HepG2 (cell line): Measurements from ENCODE around the gene PLCL1. TPM values are rescaled to one million over a fixed set of nuclear protein-coding genes. Genes with fewer than 3 reads are reported as not detected.

Experiments used
- ATAC-seq: fragments of 200-7000 bp; cut with Tn5 transposase; 3 replicates; pipeline ENCODE4 v1.9.1; 2020; ENCODE audit warnings: mild to moderate bottlenecking, moderate library complexity
- BruUV-seq: library from RNA; stranded (reverse); fragments of 400-500 nt; replicated peaks from 2 replicates; lab custom pipeline; 2021; lab: Mats Ljungman, UMichigan
- CTCF ChIA-PET: fragments of 300-600 bp; formaldehyde crosslinking; extraction: SDS; loops from one replicate; lab custom pipeline; 2021; ENCODE audit warnings: low total read pairs, inconsistent platforms, low intra/inter-chr PET ratio; lab: Yijun Ruan, JAX
- POLR2A ChIA-PET: fragments of 350-600 bp; sonication (Branson Sonifier 250); formaldehyde crosslinking; loops from one replicate; lab custom pipeline; 2020; ENCODE audit warnings: antibody characterized with exemption, inconsistent platforms; lab: Yijun Ruan, JAX
- DNase-seq: peaks from one replicate; pipeline ENCODE4 v3.0.0-alpha.2; 2015; ENCODE audit warnings: low spot score
- FAIRE-seq: peaks from 3 replicates; lab custom pipeline; 2011; peaks lifted over from hg19 to GRCh38; lab: Jason Lieb, UNC
- H2AFZ ChIP-seq: one replicate; pipeline ENCODE4 v1.6.1; 2011; ENCODE audit warnings: low read length, inconsistent platforms
- H3K27ac ChIP-seq: fragments of 300-600 bp; 3 replicates; pipeline ENCODE4 v1.8.0; 2011; ENCODE audit warnings: mixed run types, mild to moderate bottlenecking, mixed read lengths, low read length, inconsistent platforms; ENCODE audit not compliant: insufficient read depth; ENCODE audit errors: extremely low read length
- H3K27me3 ChIP-seq, 2 experiments: fragments of 200-600 bp in 1 of 2; 2 replicates in 1 of 2; 3 replicates in 1 of 2; pipeline versions ENCODE4 v1.6.0 to v1.8.0; 2011; ENCODE audit warnings: low read length in 2 of 2, mild to moderate bottlenecking in 2 of 2, moderate library complexity in 2 of 2, inconsistent platforms in 1 of 2; ENCODE audit not compliant: insufficient read depth in 2 of 2, control insufficient read depth in 1 of 2
- H3K36me3 ChIP-seq, 2 experiments: fragments of 200-600 bp in 1 of 2; replicated peaks in 1 of 2; 2 replicates in 1 of 2; 3 replicates in 1 of 2; pipeline versions ENCODE4 v1.5.1 to v1.8.0; 2011; ENCODE audit warnings: low read length in 2 of 2, inconsistent platforms in 1 of 2; ENCODE audit not compliant: insufficient read depth in 2 of 2, control insufficient read depth in 1 of 2
- H3K4me1 ChIP-seq: 2 replicates; pipeline ENCODE4 v1.5.1; 2012; ENCODE audit warnings: low read length, inconsistent platforms; ENCODE audit not compliant: insufficient read depth
- H3K4me2 ChIP-seq: 2 replicates; pipeline ENCODE4 v1.6.0; 2011; ENCODE audit warnings: low read depth, low read length, inconsistent platforms
- H3K4me3 ChIP-seq, 3 experiments: fragments of 200-600 bp in 1 of 3; sonication (generic), shearing (Covaris generic) in 1 of 3; replicated peaks in 1 of 3; 2 replicates each; pipeline ENCODE4 v1.5.1; 2011 to 2016; ENCODE audit warnings: low read length in 3 of 3, inconsistent platforms in 2 of 3, low read depth in 2 of 3, mild to moderate bottlenecking in 2 of 3, control low read depth in 1 of 3, mixed read lengths in 1 of 3; ENCODE audit not compliant: insufficient read depth in 1 of 3
- H3K79me2 ChIP-seq: one replicate; pipeline ENCODE4 v1.6.1; 2011; ENCODE audit warnings: low read length, inconsistent platforms; ENCODE audit not compliant: insufficient read depth
- H3K9ac ChIP-seq: 2 replicates; pipeline ENCODE4 v1.6.0; 2011; ENCODE audit warnings: mild to moderate bottlenecking, low read depth, low read length, inconsistent platforms; ENCODE audit not compliant: insufficient read depth
- H3K9me3 ChIP-seq: 2 replicates; pipeline ENCODE4 v1.5.1; 2012; ENCODE audit warnings: mild to moderate bottlenecking, low read length
- H4K20me1 ChIP-seq: 2 replicates; pipeline ENCODE4 v1.6.0; 2011; ENCODE audit warnings: inconsistent platforms, mild to moderate bottlenecking, low read length, moderate library complexity; ENCODE audit not compliant: insufficient read depth
- ATF7-NPFF ChIP-seq: sonication (generic); formaldehyde crosslinking; IDR thresholded peaks from 2 replicates; pipeline ENCODE4 v1.8.1; 2023; ENCODE audit warnings: mild to moderate bottlenecking, low read depth, missing genetic modification reagents, moderate library complexity
- BHLHE40 ChIP-seq: IDR thresholded peaks from 2 replicates; pipeline ENCODE4 v1.6.1; 2011; ENCODE audit warnings: low read length, improper control_type of control experiment
- CSRNP1 ChIP-seq: sonication (generic); formaldehyde crosslinking; IDR thresholded peaks from 2 replicates; pipeline ENCODE4 v1.8.1; 2023; ENCODE audit warnings: mild to moderate bottlenecking, missing genetic modification reagents
- HDAC6 ChIP-seq: fragments of 200-600 bp; sonication (generic); IDR thresholded peaks from 2 replicates; pipeline ENCODE4 v1.7.0; 2017; ENCODE audit warnings: mild to moderate bottlenecking, antibody characterized with exemption, low read length, low read depth
- MNT ChIP-seq: fragments of 450-650 bp; IDR thresholded peaks from 2 replicates; pipeline ENCODE4 v1.6.1; 2016
- MXD3 ChIP-seq: IDR thresholded peaks from 2 replicates; pipeline ENCODE4 v1.6.1; 2016; ENCODE audit warnings: mild to moderate bottlenecking, missing biosample characterization, missing genetic modification reagents
- NFKBIZ ChIP-seq: IDR thresholded peaks from 2 replicates; pipeline ENCODE4 v1.6.1; 2018; ENCODE audit warnings: missing genetic modification reagents, missing compliant biosample characterization
- SYNCRIP ChIP-seq: fragments of 200-400 bp; formaldehyde crosslinking; IDR thresholded peaks from 2 replicates; pipeline ENCODE4 v1.6.1; 2018; ENCODE audit warnings: mild to moderate bottlenecking, low read depth, low read length; ENCODE audit not compliant: insufficient read depth
- ZNF17 ChIP-seq: sonication (generic); formaldehyde crosslinking; IDR thresholded peaks from 2 replicates; pipeline ENCODE4 v1.5.0; 2020; ENCODE audit warnings: mild to moderate bottlenecking, missing genetic modification reagents
- ZNF224 ChIP-seq: sonication (generic); formaldehyde crosslinking; IDR thresholded peaks from 2 replicates; pipeline ENCODE4 v1.5.0; 2020; ENCODE audit warnings: mild to moderate bottlenecking, missing genetic modification reagents
- ZNF770 ChIP-seq: sonication (generic); formaldehyde crosslinking; IDR thresholded peaks from 2 replicates; pipeline ENCODE4 v1.5.0; 2020; ENCODE audit warnings: mild to moderate bottlenecking, missing genetic modification reagents
- ZNF777 ChIP-seq: sonication (generic); formaldehyde crosslinking; IDR thresholded peaks from 2 replicates; pipeline ENCODE4 v1.4.0; 2020; ENCODE audit warnings: missing genetic modification reagents
- WGBS: methylation state at CpG from one replicate; pipeline ENCODE4 v1.1.6; 2017; ENCODE audit warnings: low lambda C conversion rate; 5-methylcytosine and 5-hydroxymethylcytosine counted together
- in situ Hi-C: cut with HindIII; loops from 2 replicates; pipeline ENCODE4 v1.10.0; 2017; ENCODE audit warnings: low pct_unique_long_range_greater_than_20kb; ENCODE audit not compliant: extremely low pct_ligation_motif_present
- intact Hi-C: fragments of 100-400 bp; cut with micrococcal nuclease; formaldehyde crosslinking; loops from one replicate; pipeline ENCODE4 v1.10.0; 2022; ENCODE audit not compliant: unreplicated experiment
- polyA plus RNA-seq, 8 experiments: library from polyadenylated mRNA; depleted of rRNA in 3 of 8; stranded (reverse) in 7 of 8; unstranded in 1 of 8; fragments of >200 nt; fragmentation: Illumina TruSeq in 4 of 8; extraction: Trizol in 4 of 8; gene quantifications; 2 replicates each; pipeline versions ENCODE4 v1.2.1 to v1.2.3, GENCODE V29; 2011 to 2016; ENCODE audit warnings: low read depth in 4 of 8, missing spikeins in 1 of 8, mixed read lengths in 1 of 8; ENCODE audit not compliant: insufficient read depth in 1 of 8
- total RNA-seq, 5 experiments: library from RNA; depleted of rRNA; stranded (reverse); fragments of >200 nt; fragmentation: Illumina TruSeq; extraction: Trizol; gene quantifications; 2 replicates each; pipeline ENCODE4 v1.2.3, GENCODE V29; 2016; ENCODE audit warnings: low read depth in 1 of 5

The PLCL1 gene
- total and polyA plus RNA-seq, 2 of the 13 experiments (the other 11 are each of a cell fraction or from before 2014, with no cell fraction given) = not detected

GRCh38 chr2:198136142-198136541 is 331.7 kb downstream of the PLCL1 start:
- ATAC-seq (no peak), FAIRE-seq (no peak), DNase-seq (no peak)
- no TSS peak for BruUV-seq
- POLR2A ChIA-PET = no interaction called here
- no peaks in the 10 kb centered on the region for H4K20me1 ChIP-seq
- H3K4me1 ChIP-seq = no peaks in the 10 kb centered on the region
- H3K36me3 ChIP-seq = no peaks in the 10 kb centered on the region
- H2AFZ ChIP-seq = no peak overlapping the region
- in situ Hi-C loops = no loop called here
- H3K4me3 ChIP-seq = no peak overlapping the region
- no peaks in the 10 kb centered on the region for H3K9me3 ChIP-seq
- no peak overlapping the region for H3K9ac ChIP-seq
- no peak overlapping the region for H3K4me2 ChIP-seq
- no peaks in the 10 kb centered on the region for H3K27me3 ChIP-seq
- CTCF ChIA-PET = no interaction called here
- TF ChIP-seq HDAC6 (no peak), ZNF224 (CRISPR knock-in tag) (no peak), SYNCRIP (no peak), ATF7-NPFF (CRISPR knock-in tag) (no peak), CSRNP1 (CRISPR knock-in tag) (no peak), ZNF770 (CRISPR knock-in tag) (no peak), ZNF777 (no peak), ZNF17 (CRISPR knock-in tag) (no peak), MXD3 (CRISPR knock-in tag) (no peak), MNT (no peak), BHLHE40 (no peak), NFKBIZ (CRISPR knock-in tag) (no peak)
- intact Hi-C loops = no loop called here
- WGBS = 2% methylated on average over 2 of the region's 2 CpGs
- H3K27ac ChIP-seq = no peak overlapping the region
- H3K79me2 ChIP-seq = no peaks in the 10 kb centered on the region
